Lower lobe of right lung (tissue), 2 donors: ENCODE results near the gene UNC80. TPM values are rescaled to one million over a fixed set of nuclear protein-coding genes. Genes with fewer than 3 reads are reported as not detected.

Source experiments
- ATAC-seq, 2 donors: fragments of 200-7000 bp; cut with Tn5 transposase; one replicate each; pipeline ENCODE4 v1.9.1; 2020 to 2022; ENCODE audit warnings: mild to moderate bottlenecking in 2 of 2, moderate library complexity in 2 of 2
- DNase-seq: peaks from one replicate; pipeline ENCODE4 v3.0.0-alpha.2; 2020
- H3K27ac ChIP-seq: fragments of 200-600 bp; one replicate; pipeline ENCODE4 v1.8.0; 2022
- H3K27me3 ChIP-seq: fragments of 200-600 bp; one replicate; pipeline ENCODE4 v1.8.0; 2022; ENCODE audit warnings: low read depth
- H3K36me3 ChIP-seq: fragments of 200-600 bp; one replicate; pipeline ENCODE4 v1.8.0; 2022; ENCODE audit warnings: mild to moderate bottlenecking
- H3K4me1 ChIP-seq: fragments of 200-600 bp; one replicate; pipeline ENCODE4 v1.8.0; 2022
- H3K4me3 ChIP-seq: fragments of 200-600 bp; one replicate; pipeline ENCODE4 v1.8.0; 2022; ENCODE audit warnings: mild to moderate bottlenecking
- H3K9me3 ChIP-seq: fragments of 200-600 bp; one replicate; pipeline ENCODE4 v1.8.0; 2022
- CTCF ChIP-seq: fragments of 200-600 bp; IDR thresholded peaks from one replicate; pipeline ENCODE4 v1.8.0; 2022; ENCODE audit warnings: antibody characterized with exemption, mild to moderate bottlenecking
- intact Hi-C: fragments of 100-400 bp; cut with DNase I; formaldehyde crosslinking; loops from one replicate; pipeline ENCODE4 v1.11.0; 2022
- total RNA-seq: library from RNA; stranded (reverse); fragmentation: NEBNext Ultra II Directional; extraction: Animal tissue kit (Norgen Biotek cat#: 25700); gene quantifications from one replicate; pipeline ENCODE4 v1.2.1, GENCODE V29; 2021
- donor health status: DM: no; HTN: yes; CAD: no; lungs with severe emphysema.

Gene UNC80
- total RNA-seq, 1 donor from 2014 or later = not detected

- peaks cover 56% of the 10 kb centered on the region for H3K36me3 ChIP-seq
- intact Hi-C loops = no loop called here
These were observed 238.3 kb downstream of the UNC80 start for GRCh38 chr2:210009896-210010295.

GRCh38 chr2:210020138-210020537 is 248.5 kb downstream of the UNC80 start:
- Histone ChIP-seq H3K9me3 (no peaks in the 10 kb centered on the region), H3K27me3 (no peaks in the 10 kb centered on the region), H3K27ac (no peak overlapping the region), H3K36me3 (peaks cover 100% of the 10 kb centered on the region), H3K4me3 (no peak overlapping the region), H3K4me1 (no peaks in the 10 kb centered on the region)
- DNase-seq (no peak), ATAC-seq (no peak)
- TF ChIP-seq CTCF = no peak
- intact Hi-C loops = no loop called here

More at GRCh38 chr2:210009896-210010295, 238.3 kb downstream of the UNC80 start:
- Histone ChIP-seq H3K9me3 (no peaks in the 10 kb centered on the region), H3K27ac (no peak overlapping the region), H3K4me1 (peaks cover 27% of the 10 kb centered on the region), H3K27me3 (no peaks in the 10 kb centered on the region), H3K4me3 (no peak overlapping the region)
- DNase-seq (no peak), ATAC-seq (no peak)
- TF ChIP-seq CTCF = no peak

DNA sequence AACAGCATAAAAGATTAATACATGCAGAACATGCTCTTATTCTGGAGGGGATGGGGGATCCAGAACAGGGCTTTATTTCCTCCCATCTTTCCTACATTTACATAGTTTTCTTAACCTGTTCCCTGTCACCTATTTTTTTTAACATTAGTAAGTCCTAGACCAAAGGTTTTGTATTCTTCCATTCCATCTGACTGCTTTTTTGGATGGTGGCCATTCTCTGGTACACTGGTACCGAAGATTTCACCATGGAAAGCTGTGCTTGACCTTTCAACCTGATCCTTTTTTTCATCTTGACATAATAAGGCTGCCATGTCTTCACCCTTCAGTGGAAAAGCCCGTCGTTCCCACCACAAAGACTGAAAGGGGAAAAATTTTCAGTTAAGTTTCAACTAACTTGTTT is 251.2 kb downstream of the UNC80 start:
- no peaks in the 10 kb centered on the region for H3K9me3 ChIP-seq
- H3K27ac ChIP-seq = no peak overlapping the region
- peaks cover 88% of the 10 kb centered on the region for H3K36me3 ChIP-seq
- H3K4me1 ChIP-seq = no peaks in the 10 kb centered on the region
- ATAC-seq (no peak), DNase-seq (no peak)
- TF ChIP-seq CTCF = no peak
- no peaks in the 10 kb centered on the region for H3K27me3 ChIP-seq
- no peak overlapping the region for H3K4me3 ChIP-seq
- intact Hi-C loops = no loop called here

DNA sequence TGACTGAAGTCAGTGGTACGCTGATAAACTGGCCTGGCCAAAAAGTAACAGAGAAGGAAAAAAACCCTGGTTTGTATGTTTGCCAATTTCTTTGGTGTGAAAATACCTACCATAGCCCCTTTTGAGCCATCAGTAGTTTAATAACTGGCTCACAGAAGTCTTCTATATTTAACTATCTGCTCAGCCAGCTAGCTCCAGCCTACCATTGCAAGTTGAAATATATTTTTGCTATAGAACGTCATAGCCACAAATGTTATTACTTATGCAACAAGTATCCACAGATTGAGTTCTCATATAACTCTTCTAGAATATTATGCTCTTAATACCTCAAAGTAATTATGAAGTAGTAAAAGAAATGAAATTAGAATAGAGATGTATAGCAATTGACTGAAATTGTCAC is 256.0 kb downstream of the UNC80 start:
- no peaks in the 10 kb centered on the region for H3K4me1 ChIP-seq
- DNase-seq (no peak), ATAC-seq (no peak)
- no peak for TF ChIP-seq CTCF
- no peak overlapping the region for H3K4me3 ChIP-seq
- intact Hi-C loops = no loop called here
- H3K36me3 ChIP-seq = peaks cover 69% of the 10 kb centered on the region
- no peak overlapping the region for H3K27ac ChIP-seq
- no peaks in the 10 kb centered on the region for H3K9me3 ChIP-seq
- no peaks in the 10 kb centered on the region for H3K27me3 ChIP-seq

DNA sequence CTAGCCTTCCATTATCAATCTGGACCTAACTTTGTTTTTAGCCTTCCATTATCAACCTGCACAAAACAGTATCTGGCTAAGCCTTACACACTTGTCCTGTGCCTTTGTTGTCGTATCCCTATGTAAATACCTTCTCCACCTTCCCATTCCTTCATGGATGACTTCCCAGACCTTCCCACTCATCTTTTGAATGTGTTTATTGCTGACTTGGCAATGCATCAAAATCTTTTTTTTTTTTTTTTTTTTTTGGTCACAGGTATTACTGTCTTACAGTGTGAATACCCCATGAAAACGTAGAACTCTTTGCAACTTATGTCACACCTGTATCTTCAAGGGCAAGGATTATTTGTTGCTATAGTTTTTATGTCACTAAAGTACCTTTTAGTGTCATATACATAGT is 256.5 kb downstream of the UNC80 start:
- Histone ChIP-seq H3K4me3 (no peak overlapping the region), H3K36me3 (peaks cover 63% of the 10 kb centered on the region), H3K4me1 (no peaks in the 10 kb centered on the region), H3K27me3 (no peaks in the 10 kb centered on the region), H3K9me3 (no peaks in the 10 kb centered on the region), H3K27ac (no peak overlapping the region)
- ATAC-seq (no peak), DNase-seq (no peak)
- intact Hi-C loops = no loop called here
- TF ChIP-seq CTCF = no peak
